Stimulated activated CD4-positive, alpha-beta T cell treated with anti-CD3 and anti-CD28 coated beads, Interleukin-12 subunit alpha, Interleukin-12 subunit beta, amount 100 ng/mL, for 4 hours (primary cell): ENCODE data around the gene SPATC1L.

Experiments
- DNase-seq: peaks from one replicate; pipeline ENCODE4 v3.0.0-alpha.2; 2020

Gene SPATC1L

GRCh38 chr21:46118316-46119143, 65.7 kb downstream of the SPATC1L start:
- no peak for DNase-seq

- DNase-seq = no peak
Observed at GRCh38 chr21:46117586-46118315, 66.5 kb downstream of the SPATC1L start.

GRCh38 chr21:46116776-46117585, 67.3 kb downstream of the SPATC1L start:
- DNase-seq = no peak

- no peak for DNase-seq
Observed at GRCh38 chr21:46116189-46116775, 68.0 kb downstream of the SPATC1L start.

- DNase-seq = no peak
Observed at GRCh38 chr21:46115441-46116188, 68.6 kb downstream of the SPATC1L start.

GRCh38 chr21:46114963-46115362, 69.3 kb downstream of the SPATC1L start:
- no peak for DNase-seq

GRCh38 chr21:46113497-46114176, 70.6 kb downstream of the SPATC1L start:
- no peak for DNase-seq

GRCh38 chr21:46112725-46113215, 71.5 kb downstream of the SPATC1L start:
- no peak for DNase-seq

GRCh38 chr21:46111857-46112724, 72.2 kb downstream of the SPATC1L start:
- DNase-seq = no peak

- DNase-seq = no peak
Observed at GRCh38 chr21:46111193-46111571, 73.1 kb downstream of the SPATC1L start.
